HAP-1 (cell line): ENCODE data around the gene IL13RA1.
"Not testable (repeated sequence)": the region's sequence is repeated elsewhere in the genome, so short reads cannot be mapped to it uniquely, and the experiment has no call there.

ENCODE experiments used
- DNase-seq, 2 experiments: peaks; one replicate each; pipeline ENCODE4 v3.0.0-alpha.2; 2016 to 2020; ENCODE audit warnings: low spot score in 2 of 2
- H3K27me3 ChIP-seq: fragments of 250-450 bp; sonication (Bioruptor Pico); 2 replicates; pipeline ENCODE4 v1.5.1; 2020; ENCODE audit warnings: low read depth, mild to moderate bottlenecking, moderate library complexity
- H3K36me3 ChIP-seq: fragments of 250-450 bp; sonication (Bioruptor Pico); replicated peaks from 2 replicates; pipeline ENCODE4 v1.5.1; 2020; ENCODE audit warnings: mild to moderate bottlenecking
- H3K4me1 ChIP-seq: fragments of 250-450 bp; sonication (Bioruptor Pico); 2 replicates; pipeline ENCODE4 v1.5.1; 2020; ENCODE audit warnings: mild to moderate bottlenecking
- H3K4me3 ChIP-seq: fragments of 250-450 bp; sonication (Bioruptor Pico); 2 replicates; pipeline ENCODE4 v1.5.1; 2020; ENCODE audit warnings: mild to moderate bottlenecking, moderate library complexity
- H3K9me3 ChIP-seq: fragments of 250-450 bp; sonication (Bioruptor Pico); 2 replicates; pipeline ENCODE4 v1.5.1; 2020; ENCODE audit warnings: mild to moderate bottlenecking, moderate library complexity
- in situ Hi-C: fragments of 300-500 bp; cut with MboI; formaldehyde crosslinking; loops from 3 replicates; pipeline ENCODE4 v1.14.3; 2020; ENCODE audit warnings: low sequenced_read_pairs, inconsistent platforms, mixed read lengths

Gene IL13RA1

DNA sequence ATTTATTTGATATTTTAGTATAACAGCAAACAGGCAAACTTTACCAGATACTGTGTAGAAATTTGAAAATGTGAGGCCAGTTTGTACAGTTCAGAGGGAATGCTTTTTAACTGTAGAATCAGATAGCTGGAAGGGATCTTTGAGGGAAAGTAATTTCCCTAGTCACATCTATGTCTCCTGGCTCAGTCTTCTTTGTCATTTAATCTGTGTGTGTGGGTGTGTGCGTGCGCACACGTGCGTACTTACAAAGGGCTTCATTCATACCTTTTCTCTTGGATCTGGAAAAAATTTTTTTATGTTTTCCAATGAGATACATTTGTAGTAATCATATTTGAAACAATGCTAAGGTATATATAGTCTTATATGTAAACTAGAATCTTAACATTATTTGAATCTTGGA lies 44.6 kb downstream of the IL13RA1 start:
- peaks cover 7% of the 10 kb centered on the region; the same call in 1 of the 2 replicates for H3K4me1 ChIP-seq
- peak; percentile 20 to 51 for DNase-seq
- no peaks in the 10 kb centered on the region for H3K36me3 ChIP-seq
- in situ Hi-C loops: no loop called here
- H3K9me3 ChIP-seq: no peaks in the 10 kb centered on the region
- no peak overlapping the region for H3K4me3 ChIP-seq
- no peaks in the 10 kb centered on the region for H3K27me3 ChIP-seq

DNA sequence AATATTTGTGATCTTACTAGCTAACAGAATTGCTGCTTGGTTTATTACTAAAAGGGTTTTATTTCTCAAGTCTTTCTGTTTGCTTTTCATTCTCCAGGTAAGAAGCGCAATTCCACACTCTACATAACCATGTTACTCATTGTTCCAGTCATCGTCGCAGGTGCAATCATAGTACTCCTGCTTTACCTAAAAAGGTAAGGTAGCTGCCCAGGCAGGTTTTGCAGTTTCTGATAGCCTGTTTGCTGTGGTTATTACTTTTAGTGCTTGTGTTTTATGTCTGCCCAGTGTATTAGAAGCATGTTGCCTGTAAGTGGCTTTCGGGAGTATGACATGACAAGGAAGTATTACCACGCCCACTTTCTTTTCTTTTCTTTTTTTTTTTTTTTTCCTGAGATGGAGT lies 46.4 kb downstream of the IL13RA1 start:
- in situ Hi-C loops: no loop called here
- Histone ChIP-seq H3K9me3 (no peaks in the 10 kb centered on the region), H3K4me3 (no peak overlapping the region), H3K4me1 (peaks cover 7% of the 10 kb centered on the region; the same call in 1 of the 2 replicates), H3K36me3 (no peaks in the 10 kb centered on the region), H3K27me3 (no peaks in the 10 kb centered on the region)
- no peak for DNase-seq

DNA sequence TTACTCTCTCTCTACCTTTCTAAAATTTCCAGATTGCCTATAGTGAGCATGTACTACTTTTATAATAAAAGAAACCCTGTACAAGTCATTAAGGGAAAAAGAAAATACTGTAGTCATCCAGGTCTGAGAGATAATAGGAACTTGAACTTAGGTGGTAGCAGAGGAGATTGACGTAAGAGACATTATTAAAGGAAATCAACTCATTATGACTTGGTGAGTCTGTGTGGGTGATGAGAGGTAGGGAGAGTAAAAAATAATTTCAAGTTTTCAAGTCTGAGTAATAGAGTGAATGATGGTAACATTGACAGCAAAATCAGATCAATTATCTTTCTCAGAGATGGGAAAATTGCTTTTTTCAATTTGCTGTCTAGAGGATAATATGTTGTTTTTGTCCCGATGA lies 52.2 kb downstream of the IL13RA1 start:
- in situ Hi-C loops: no loop called here
- Histone ChIP-seq H3K27me3 (no peaks in the 10 kb centered on the region), H3K36me3 (no peaks in the 10 kb centered on the region), H3K4me3 (no peak overlapping the region), H3K4me1 (no peaks in the 10 kb centered on the region), H3K9me3 (no peaks in the 10 kb centered on the region)
- DNase-seq: no peak

DNA sequence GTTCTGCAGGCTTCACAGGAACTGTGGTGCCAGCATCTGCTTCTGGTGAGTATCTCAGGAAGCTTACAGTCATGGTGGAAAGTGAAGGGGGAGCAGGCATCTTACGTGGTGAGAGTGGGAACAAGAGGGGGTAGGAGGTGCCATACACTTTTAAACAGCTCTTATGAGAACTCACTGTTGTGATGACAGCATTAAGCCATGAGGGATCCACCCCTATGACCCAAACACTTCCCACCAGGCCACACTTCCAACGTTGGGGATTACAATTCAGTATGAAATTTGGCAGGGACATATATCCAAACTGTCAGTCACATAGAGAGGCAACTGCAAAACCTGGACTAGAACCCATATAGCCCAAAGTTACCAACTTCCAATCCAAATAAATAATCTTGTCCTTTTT lies 53.1 kb downstream of the IL13RA1 start:
- no peaks in the 10 kb centered on the region for H3K9me3 ChIP-seq
- in situ Hi-C loops: no loop called here
- no peaks in the 10 kb centered on the region for H3K4me1 ChIP-seq
- no peaks in the 10 kb centered on the region for H3K27me3 ChIP-seq
- no peak overlapping the region for H3K4me3 ChIP-seq
- no peaks in the 10 kb centered on the region for H3K36me3 ChIP-seq
- DNase-seq: no peak

DNA sequence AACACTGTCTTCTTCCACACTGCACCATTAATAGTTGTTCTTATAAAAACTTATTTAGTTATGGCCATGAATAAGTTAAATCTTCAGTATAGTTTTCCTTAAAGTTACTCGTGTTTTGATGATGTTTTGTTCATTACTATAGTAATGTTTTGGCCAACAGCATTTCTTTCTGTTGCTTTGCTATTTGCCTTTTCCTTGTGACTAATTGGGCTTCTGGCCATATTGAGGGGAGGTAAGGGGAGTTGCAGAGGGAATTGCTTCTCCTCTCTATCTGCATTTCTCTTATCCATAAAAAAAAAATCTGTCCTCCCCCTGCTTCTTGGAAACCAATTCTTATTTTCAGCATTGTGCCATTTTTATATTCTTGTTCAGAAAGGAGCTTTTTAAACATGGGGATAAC lies 53.5 kb downstream of the IL13RA1 start:
- no peak for DNase-seq

DNA sequence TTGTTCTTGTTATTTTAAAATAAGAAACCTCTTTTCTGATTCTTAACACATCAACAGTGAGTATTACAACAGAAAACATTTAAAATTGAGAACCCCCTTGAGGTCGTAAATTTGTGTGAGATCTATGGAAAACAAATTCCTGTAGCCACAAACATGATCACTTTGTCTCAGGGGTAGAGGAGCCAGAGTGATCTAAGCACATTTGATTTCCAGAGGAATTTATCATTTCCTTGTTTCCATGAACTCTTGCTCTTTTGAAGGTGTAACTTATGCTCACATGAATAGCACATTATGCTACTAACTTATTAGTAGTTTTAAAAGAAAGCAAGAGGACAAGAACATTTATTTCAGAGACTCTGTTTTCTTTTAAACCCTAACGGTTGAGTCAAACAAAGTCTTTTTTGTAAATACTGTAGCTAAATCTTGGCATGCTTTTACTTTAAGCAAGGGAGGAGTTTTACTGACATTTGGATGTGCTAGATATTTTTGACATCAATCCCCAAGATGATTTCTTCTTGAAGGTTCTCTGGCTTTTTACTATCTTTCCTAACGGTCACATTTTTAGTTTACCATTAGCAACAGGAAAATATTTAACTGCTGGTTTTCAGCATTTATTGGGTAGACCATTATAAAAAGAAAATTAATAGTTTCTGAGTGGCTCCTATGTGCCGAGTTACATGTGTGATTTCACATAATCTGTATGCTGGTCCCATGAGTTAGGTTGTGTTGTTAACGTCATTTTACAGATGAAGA lies 68.3 kb downstream of the IL13RA1 start:
- H3K9me3 ChIP-seq: no peaks in the 10 kb centered on the region; the same call in 1 of the 2 replicates
- no peaks in the 10 kb centered on the region for H3K4me1 ChIP-seq
- in situ Hi-C loops: no loop called here

More for the DNA sequence above, 53.5 kb downstream of the IL13RA1 start:
- Histone ChIP-seq H3K36me3 (no peaks in the 10 kb centered on the region), H3K9me3 (no peaks in the 10 kb centered on the region), H3K4me1 (no peaks in the 10 kb centered on the region), H3K4me3 (no peak overlapping the region), H3K27me3 (no peaks in the 10 kb centered on the region)
- in situ Hi-C loops: no loop called here

DNA sequence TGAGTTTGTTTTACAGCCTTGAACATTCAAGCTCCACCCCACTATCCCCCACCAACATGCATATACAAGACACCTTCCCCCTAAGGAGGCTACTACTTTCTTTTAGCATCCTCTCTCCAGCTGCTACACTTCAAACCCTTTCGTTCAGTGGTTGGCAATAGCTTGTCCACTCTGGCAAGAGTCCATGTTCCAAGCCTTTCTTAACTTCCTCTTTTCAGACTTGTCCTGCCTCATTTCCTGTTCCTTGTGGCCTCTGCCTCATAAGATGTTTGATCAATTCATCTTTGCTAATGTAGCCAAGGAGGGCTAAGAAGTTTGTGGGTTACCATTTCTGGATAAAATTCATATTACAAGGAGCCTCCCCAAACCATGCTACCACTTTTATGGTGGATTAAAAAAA lies 75.5 kb downstream of the IL13RA1 start:
- Histone ChIP-seq H3K4me1 (no peaks in the 10 kb centered on the region), H3K27me3 (no peaks in the 10 kb centered on the region), H3K36me3 (no peaks in the 10 kb centered on the region), H3K4me3 (no peak overlapping the region), H3K9me3 (peaks cover 4% of the 10 kb centered on the region; the same call in 1 of the 2 replicates)
- DNase-seq: no peak
- in situ Hi-C loops: loop anchor here (10.0 kb wide), 2 partner anchors 198 to 338 kb away; no protein-coding TSS in a partner anchor

More for the DNA sequence above, 68.3 kb downstream of the IL13RA1 start:
- DNase-seq: no peak
- Histone ChIP-seq H3K4me3 (no peak overlapping the region), H3K36me3 (no peaks in the 10 kb centered on the region), H3K27me3 (no peaks in the 10 kb centered on the region)

DNA sequence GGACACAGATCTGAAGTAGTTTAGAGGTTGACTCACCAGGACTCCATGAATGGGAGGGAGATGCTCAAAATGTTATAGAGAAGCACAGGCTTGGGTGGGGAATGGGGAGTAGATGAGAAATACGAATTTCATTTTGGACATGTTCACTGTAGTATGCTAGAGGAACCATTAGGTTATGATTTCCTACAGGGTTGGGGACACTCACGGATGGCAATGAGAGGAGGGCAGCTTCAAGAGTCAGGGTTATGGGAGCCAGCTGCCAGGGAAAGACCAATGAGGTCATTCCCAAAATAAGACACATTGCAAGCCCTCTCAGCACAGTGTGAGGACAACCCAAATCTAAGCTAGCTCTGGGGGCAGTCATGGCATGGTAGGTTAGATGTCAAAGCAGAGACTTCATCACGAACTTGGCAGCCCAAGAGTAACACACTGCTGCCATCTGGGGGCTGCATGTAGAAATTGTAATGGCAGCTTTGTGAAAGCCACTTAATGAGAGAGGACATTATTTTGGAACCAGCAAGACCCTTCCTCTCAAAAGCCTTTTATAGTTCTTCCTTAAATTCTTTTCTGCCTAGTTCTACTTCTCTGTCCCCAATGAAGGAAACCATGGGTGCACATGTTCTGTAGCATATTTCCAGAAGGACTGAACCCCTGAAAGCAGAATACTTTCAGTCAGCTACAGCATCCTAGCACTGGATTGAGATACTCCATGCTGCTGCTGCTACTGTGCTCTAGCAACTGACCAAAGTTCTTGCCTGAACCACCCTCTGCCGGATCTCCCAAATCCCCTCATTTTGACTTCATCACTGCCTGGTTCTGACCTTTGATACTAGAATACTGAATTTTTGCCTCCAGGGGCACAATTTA lies 80.0 kb downstream of the IL13RA1 start:
- in situ Hi-C loops: loop anchor here (10.0 kb wide), 2 partner anchors 203 to 343 kb away; no protein-coding TSS in a partner anchor
- H3K9me3 ChIP-seq: peaks cover 4% of the 10 kb centered on the region; the same call in 1 of the 2 replicates
- no peaks in the 10 kb centered on the region for H3K27me3 ChIP-seq
- peak; percentile 36 to 71 for DNase-seq
- no peaks in the 10 kb centered on the region for H3K4me1 ChIP-seq
- H3K36me3 ChIP-seq: no peaks in the 10 kb centered on the region
- H3K4me3 ChIP-seq: no peak overlapping the region

DNA sequence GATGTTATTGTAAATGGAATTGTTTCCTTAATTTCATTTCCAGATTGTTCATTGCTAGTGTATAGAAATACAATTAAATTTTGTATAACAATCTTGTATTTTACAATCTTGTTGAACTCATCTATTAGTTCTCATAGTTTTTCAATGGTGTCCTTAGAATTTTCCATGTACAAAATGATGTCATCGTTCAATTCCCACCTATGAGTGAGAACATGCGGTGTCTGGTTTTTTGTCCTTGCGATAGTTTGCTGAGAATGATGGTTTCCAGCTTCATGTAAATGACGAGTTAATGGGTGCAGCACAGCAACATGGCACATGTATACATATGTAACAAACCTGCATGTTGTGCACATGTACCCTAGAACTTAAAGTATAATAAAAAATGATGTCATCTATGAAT lies 89.9 kb downstream of the IL13RA1 start:
- H3K36me3 ChIP-seq, H3K9me3 ChIP-seq, DNase-seq, in situ Hi-C loops, H3K4me3 ChIP-seq, H3K27me3 ChIP-seq, H3K4me1 ChIP-seq: not testable (repeated sequence)

DNA sequence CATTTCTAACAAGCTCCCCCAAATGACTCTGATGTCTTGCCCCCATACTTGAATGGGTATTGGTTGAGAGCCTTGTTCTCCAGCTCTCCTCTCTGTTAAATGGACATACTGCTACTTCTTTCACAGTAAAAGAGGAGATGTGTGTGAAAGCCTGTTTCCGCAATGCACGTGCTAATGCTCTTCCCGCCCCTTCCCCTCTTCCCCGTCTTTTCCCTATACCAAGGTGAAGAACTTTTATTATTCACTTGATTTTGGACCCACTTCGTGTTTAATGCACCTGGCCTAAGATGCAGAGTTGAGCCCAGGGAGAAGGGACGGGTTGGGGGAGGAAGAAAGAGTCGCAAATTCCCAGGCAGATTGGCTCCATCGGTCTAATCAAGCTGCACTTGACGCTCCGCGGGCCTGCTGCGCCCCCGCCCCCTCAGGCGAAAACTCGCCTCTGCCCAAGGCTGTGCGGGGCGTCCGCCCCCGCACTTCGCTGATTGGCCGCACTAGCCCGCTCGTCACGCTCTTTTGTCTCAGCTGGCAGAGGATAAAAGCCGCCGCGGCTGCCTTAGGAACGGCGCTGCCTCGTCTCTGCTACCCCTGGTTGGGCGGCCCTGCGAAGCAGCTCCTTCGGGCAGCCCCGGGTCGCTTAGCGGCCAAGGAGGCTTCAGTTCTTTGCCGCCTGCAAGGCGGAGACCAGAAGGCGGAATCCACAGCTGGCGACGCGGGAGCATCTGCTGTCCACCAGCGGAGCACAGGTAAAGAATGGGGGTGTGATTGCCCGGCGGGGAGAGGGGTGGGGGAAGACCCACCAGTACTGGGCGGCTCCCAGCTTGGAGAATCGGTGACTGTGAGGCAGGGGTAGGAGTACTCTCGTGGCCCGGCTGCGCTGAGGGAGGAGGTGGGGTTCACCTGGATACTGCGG lies 96.1 kb downstream of the IL13RA1 start, which contains the start of gene ZCCHC12:
Gene ZCCHC12 (plus strand): TSS at position 562 of the 910 bp plus-strand sequence. CDS start 1,421 bp downstream, outside the sequence.
- DNase-seq: peak; percentile 84 to 94
- in situ Hi-C loops: no loop called here
- H3K27me3 ChIP-seq: no peaks in the 10 kb centered on the region
- H3K4me1 ChIP-seq: peaks cover 10% of the 10 kb centered on the region
- H3K9me3 ChIP-seq: no peaks in the 10 kb centered on the region
- H3K36me3 ChIP-seq: no peaks in the 10 kb centered on the region
- H3K4me3 ChIP-seq: peak within 1 kb of the TSS; percentile 31

DNA sequence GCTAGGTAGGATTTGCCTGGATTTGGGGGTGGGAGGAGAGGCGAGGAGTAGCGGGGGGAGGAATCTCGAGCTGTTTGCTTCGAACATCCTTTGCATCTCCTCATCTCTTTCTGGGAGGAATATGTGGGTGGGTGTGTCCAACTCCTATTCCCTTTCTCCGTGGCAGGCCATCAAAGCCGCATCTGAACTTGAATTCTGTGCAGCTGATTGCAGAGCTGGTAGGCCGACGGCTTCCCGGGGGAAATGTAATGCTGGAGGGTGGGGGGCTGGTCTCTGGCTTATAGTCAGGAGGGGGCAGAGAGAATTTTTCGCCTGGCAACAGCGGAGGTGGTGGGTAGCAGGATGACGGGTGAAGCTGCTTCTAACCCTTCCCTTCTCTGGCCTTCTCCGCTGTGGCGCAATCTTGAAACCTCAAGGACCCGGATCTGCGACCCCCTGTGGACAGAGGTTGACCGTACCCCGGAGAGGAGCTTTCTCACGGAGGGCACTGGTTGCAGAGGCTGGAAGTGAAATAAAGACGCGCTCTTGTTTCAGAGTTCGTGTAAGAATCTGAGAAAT lies 96.8 kb downstream of the IL13RA1 start:
- Histone ChIP-seq H3K9me3 (no peaks in the 10 kb centered on the region), H3K4me1 (peaks cover 10% of the 10 kb centered on the region), H3K36me3 (no peaks in the 10 kb centered on the region), H3K4me3 (peak overlapping the region; percentile 31), H3K27me3 (no peaks in the 10 kb centered on the region)
- in situ Hi-C loops: no loop called here
- peak in 1 of 2 experiments; percentile 65 for DNase-seq

DNA sequence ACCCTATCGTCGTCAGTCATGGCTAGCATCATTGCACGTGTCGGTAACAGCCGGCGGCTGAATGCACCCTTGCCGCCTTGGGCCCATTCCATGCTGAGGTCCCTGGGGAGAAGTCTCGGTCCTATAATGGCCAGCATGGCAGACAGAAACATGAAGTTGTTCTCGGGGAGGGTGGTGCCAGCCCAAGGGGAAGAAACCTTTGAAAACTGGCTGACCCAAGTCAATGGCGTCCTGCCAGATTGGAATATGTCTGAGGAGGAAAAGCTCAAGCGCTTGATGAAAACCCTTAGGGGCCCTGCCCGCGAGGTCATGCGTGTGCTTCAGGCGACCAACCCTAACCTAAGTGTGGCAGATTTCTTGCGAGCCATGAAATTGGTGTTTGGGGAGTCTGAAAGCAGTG lies 97.8 kb downstream of the IL13RA1 start:
- H3K9me3 ChIP-seq: no peaks in the 10 kb centered on the region
- H3K4me1 ChIP-seq: peaks cover 10% of the 10 kb centered on the region
- no peaks in the 10 kb centered on the region for H3K27me3 ChIP-seq
- in situ Hi-C loops: no loop called here
- no peaks in the 10 kb centered on the region for H3K36me3 ChIP-seq
- DNase-seq: no peak
- H3K4me3 ChIP-seq: no peak overlapping the region
